NCI-H82 (cell line): ENCODE results near the gene CREB1.

ENCODE experiments used
- DNase-seq: peaks from one replicate; lab custom pipeline; 2025; lab: John Stamatoyannopoulos, UW

The CREB1 gene

DNA sequence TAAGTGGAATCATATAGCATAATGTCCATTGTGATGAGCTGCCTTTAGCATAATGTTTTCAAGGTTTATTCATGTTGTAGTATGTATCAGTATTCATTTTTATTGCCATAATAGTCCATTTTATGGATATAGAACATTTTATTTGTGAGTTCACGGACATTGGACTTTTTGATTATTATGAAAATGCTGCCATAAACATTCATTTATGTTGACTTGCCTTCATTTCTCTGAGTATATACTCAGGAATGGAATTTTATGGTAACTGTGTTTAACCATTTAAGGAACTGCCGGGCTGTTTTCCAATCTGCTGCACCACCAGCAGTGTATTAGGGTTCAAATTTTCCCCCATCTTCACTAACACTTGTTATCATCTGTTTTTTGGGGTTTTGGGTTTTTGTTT is 12.2 kb downstream of the CREB1 start:
- DNase-seq: no peak

DNA sequence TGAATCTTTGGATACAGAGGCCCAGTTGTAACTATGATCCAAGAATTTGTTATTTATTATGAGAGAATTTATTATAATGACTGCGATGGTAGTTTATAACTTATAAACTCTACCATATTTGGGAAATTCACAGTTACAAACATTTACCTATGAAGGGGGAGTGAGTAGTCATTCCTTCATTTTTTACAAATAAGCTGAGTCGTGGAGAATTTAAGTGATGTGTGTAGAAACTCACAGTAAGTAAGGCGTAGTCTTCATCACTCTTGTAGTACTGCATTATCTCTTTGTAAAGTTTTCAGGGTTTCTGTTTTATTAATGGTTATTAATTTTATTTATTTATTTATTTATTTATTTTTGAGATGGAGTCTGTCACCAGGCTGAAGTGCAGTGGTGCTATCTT is 13.5 kb downstream of the CREB1 start:
- no peak for DNase-seq

DNA sequence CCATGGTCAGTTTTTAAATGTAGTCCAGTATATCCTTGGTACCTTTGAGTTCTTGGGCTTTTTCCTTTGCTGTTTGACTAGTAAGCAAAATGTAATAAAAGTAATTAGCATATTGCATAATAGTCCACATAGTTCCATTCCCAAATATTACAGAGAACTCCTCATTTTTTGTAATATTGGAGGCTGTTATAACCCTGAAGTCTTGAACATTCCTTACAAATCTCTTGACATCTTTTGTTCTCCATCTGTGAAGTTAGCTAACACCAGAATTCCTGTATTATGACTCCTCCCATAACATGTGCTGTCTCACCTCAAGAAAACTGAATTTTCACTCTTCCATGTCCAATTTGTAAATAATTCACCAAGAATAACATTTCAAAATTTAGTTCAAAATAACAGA is 17.1 kb downstream of the CREB1 start:
- no peak for DNase-seq

GRCh38 chr2:207549145-207549544 is 19.4 kb downstream of the CREB1 start:
- DNase-seq: no peak

DNA sequence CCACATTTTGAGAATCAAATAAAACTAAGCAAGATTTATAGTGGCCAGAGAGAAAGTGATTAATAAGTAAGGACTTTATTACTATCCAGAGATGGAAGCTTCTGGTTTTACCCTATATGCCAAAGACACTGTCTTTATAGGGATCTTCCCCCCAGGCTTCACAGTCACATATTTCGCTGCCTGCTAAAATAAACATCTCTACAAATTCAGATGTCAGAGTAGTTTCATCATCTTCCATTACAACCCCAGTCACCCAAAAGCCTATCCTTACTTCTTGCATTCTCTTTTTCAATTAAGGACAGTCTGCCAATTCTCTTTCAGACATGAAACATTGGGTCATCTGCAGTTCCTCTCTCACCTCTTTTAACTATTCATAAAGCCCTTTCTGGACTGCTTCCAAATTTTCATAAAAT is 28.3 kb downstream of the CREB1 start:
- DNase-seq: no peak

DNA sequence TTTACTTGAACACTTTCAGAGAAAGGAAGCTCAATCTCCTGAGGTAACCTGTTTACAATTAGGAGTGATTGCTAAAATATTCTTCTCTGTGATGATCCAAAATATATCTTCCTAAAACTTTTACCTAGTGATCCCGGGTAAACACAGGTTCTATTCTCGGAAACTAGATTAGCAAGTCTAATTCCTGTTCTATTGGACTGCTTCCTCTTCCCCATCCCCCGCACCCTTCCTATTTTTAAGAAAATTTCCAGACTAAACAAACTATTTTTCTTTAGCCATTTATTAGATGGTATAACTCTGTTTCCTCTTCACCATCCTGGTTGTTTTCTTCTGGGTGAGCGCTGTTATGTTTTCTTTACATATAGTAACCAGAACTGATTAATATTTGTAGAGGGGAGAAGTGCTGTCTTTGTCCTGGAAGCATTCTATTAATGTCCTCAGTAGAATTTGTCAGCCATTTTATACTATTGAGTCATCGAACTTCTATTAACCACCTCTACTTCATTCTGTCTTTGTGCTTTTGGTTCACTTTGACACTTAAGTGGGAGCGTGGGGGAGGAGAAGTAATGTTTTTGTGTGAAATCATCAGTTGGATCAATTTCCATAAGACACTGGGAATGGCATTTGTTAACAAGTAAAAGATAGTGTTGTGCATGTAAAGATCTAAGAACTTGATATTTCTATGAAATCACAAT is 31.8 kb downstream of the CREB1 start:
- no peak for DNase-seq

GRCh38 chr2:207565736-207566500 is 36.2 kb downstream of the CREB1 start:
- DNase-seq: no peak

DNA sequence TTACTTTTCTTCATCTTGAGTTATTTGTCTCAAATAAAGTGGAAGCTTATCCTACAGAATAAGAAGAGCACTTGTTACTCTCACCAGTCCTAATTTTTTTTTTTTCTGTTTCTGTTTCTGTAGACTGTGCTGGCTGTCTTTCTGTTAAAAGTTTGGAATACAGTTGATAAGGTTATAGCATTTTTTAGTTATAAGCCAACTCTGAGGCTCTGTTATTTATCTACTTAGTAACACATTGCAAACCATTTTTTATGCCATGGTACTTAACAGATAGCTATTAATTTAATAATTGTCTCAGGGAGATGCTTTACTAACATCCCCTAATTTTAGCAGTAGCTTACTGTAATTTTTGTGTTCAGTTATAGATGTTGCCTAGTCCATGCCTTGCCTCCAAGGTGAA is 37.9 kb downstream of the CREB1 start:
- no peak for DNase-seq

DNA sequence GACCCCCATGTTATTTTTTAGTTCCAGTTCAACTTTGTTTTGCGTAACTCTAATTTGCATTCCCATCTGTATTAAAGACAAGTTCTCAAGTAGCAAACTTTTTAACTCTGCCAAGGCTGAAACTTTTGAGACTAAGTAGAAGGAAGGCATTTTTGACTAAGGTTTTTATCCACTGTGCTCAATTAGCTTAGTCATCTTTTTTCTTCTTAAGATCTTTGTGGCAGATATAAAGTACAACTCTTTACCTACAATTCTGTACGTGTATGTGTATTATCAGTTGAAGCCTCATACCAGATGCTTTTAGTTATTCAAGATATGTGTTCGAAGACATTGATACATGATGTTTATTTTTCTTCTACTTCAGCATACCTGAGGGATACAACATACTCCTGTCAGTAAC is 41.6 kb downstream of the CREB1 start:
- DNase-seq: no peak

DNA sequence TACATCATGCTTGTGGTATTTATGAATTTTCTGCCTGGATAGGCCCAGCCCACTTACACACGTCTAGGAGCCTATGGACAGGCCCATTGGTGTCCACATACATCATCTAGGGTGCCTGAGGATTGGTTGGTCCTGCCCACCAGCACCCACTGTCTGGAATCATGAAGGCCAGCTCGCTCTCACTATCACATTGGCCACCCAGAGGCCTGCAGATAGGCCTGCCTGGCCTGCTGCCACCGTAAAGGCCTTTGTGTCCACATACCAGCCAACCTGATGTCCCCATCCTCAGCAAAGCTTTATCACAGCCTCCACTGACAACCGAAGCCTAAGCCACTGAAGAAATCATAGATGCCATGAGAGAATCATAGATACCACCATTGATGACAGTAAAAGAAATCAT is 55.2 kb downstream of the CREB1 start:
- DNase-seq: no peak

DNA sequence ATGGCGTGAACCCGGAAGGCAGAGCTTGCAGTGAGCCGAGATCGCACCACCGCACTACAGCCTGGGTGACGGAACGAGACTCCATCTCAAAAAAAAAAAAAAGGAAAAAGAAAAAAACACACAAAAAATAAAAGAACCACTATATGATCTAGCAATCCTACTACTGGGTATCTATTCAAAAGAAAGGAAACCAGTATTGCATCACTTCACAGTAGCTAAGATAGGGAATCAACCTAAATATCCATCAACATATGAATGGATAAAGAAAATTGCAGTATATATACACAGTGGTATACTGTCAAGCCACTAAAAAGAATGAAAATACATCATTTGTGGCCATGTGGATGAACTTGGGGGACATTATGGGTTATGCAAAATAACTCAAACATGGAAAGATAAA is 57.5 kb downstream of the CREB1 start:
- no peak for DNase-seq

DNA sequence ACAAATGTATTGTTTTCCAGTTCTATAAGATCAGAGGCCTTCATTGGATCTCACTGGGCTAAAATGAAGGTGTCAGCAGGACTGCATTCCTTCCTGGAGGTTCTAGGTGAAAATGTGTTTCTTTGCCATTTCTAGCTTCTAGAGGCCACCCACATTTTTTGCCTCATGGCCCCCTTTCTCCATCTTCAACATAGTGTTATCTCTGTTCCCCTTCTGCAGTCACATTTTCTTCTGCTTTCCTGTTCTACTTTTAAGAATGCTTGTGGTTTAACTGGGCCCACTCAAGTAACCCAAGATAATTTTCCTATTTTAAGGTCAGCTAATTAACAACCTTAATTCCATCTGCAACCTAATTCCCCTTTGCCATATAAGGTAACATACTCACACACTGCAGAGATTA is 59.4 kb downstream of the CREB1 start:
- no peak for DNase-seq

- DNase-seq: no peak
Measured at GRCh38 chr2:207593277-207593676, 63.5 kb downstream of the CREB1 start.

- DNase-seq: no peak
Measured at GRCh38 chr2:207594264-207594663, 64.5 kb downstream of the CREB1 start.

GRCh38 chr2:207594731-207595130 is 65.0 kb downstream of the CREB1 start:
- DNase-seq: no peak

DNA sequence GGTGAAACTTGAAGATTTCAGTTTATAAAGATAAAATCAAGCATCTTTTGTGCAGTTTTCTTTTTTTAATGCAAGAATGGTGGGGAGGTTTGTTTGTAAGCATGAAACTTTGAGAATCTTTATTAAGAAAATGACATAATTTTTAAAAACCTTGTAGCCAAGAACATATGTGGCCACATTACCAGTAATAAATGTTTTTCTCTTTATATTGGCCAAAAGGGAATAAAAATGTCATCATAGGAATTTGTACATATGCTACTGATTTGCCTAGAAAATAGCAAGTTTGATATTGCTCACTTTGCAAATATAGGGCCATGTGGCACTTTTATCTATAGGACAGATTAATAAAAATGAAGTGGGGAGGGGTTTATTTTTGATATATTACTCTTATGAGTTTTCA is 69.9 kb downstream of the CREB1 start:
- no peak for DNase-seq

DNA sequence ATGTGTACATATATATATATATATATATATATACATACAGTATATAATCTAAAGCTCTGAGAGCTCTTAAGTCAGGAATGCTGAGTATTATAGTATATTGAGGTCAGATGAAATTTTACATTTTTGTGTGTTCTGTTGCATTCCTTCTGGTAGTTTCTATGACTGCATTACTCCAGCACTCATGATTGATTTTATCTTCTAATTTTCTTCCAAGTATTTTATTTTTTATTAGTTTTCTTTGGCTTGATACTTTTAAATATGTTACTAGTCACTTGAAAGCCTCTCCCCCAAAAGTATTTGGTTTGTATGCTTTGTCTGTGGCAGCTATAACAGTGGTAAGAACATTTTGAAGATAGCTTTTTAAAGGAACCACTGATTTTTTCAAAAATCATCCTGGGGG is 70.5 kb downstream of the CREB1 start:
- no peak for DNase-seq

GRCh38 chr2:207601774-207602173 is 72.0 kb downstream of the CREB1 start:
- DNase-seq: peak; percentile 76

DNA sequence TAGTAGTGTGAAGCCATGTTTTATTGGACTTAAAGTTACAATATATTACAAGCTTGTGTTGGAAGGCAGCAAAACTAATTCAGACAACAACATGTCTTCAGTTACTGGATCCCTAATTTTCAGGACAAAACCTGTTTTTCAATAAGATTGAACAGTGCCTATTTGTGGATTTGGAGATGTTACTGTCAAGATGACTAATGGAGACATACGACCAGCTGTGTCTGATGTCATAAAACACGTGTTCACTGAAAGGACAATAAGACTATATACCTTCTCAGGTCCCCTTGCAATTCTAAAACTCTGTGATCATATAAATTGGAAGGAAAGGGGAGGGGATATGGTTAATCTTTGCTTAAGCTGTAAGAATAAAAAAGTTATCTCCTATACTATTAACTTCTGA is 73.7 kb downstream of the CREB1 start:
- DNase-seq: peak; percentile 22

DNA sequence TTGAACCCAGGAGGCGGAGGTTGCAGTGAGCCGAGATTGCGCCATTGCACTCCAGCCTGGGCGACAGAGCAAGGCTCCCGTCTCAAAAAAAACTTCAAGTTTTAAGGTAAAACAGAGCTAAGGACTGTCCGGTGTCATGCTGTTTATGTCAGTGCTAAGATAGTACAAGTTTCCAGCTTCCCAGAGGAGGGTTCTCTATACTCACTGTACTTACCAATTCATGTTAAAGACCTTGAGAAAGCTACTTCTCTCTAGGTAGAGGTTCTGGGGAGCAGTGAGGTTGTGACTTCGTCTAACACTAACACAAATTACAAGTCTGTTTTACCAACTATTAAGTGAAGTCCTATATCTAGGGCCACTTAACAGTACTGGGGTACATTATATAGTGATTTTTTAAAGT is 76.6 kb downstream of the CREB1 start:
- DNase-seq: no peak

DNA sequence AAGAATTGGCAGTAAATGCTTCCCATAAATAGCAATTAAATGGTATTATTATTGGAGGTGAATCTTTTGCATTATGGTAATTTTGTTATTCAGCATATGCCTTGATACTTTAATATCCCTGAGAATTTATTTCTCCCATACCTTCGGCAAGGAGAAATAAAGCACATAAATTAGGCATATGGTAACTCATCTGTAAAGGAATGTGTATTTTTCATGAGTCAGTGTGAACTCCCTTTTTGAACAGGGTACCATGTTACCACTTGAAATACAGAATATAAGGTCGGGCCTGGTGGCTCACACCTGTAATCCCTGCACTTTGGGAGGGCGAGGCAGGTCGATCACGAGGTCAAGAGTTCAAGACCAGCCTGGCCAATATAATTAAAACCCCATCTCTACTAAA is 77.1 kb downstream of the CREB1 start:
- DNase-seq: no peak

DNA sequence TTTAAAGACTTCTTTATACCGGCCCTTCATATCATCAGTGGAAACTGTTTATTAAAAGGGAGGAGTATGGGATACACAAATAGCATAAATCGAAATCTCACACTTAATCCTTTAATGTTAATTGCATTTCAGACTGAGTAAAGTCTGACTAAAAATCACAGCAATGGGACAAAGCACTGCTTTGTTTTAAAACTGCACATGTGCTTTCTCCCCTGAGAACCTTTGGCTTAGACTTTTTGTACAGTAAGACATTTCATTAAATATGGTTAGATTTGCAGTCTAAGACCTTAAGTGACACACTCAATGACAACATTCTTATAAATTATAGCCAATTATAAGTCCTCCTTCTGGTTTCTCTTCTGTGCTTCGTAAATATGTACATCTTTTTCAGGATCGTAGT is 83.0 kb downstream of the CREB1 start:
- DNase-seq: peak; percentile 42

DNA sequence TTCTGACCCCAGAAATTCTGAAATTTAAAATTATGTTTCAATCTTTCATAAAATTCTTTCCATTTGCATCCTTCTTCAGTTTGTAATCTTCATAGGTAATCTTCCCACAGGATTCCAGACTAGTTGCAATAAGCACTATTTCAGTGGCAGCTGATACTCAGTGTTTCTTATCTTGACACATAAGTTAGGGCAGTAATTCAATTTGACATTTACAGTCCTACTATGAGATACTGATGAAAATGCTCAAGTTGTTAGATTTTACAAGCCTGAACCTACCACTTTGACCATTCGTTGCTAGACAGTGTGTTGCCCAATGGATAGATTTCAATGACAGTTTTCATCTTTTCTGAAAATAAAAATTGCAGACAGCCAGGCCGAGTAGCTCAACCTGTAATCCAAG is 85.1 kb downstream of the CREB1 start:
- DNase-seq: no peak

DNA sequence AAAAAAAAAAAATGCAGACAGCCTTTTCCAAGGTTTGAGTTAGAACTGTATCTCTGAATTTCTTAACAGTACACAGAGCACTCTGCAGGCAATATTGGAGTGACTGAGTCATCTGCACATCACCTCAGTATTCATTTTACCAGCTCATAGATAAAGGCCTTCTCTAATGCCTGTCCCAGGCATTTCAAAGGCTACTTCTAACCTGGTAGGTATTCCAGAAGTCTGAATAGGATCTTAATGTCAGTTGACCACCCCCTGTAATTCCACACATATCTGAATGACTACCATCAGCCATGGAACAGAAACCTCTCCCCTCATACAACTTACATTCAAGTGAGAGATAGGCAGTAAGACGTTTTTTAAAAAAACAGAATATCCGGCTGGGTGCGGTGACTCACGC is 86.4 kb downstream of the CREB1 start:
- DNase-seq: no peak
